Fibroblast of lung (primary cell): ENCODE data around the gene LCORL. TPM values are rescaled to one million over a fixed set of nuclear protein-coding genes. Genes with fewer than 3 reads are reported as not detected.
A peak's percentile ranks its signal among the peaks of the same experiment; 100 is the strongest.

Source experiments
- DNase-seq, 2 donors: peaks; one replicate each; pipeline versions ENCODE4 v3.0.0 to v3.0.0-alpha.2; 2010; ENCODE audit warnings: low read depth in 2 of 2
- H2AFZ ChIP-seq: 2 replicates; pipeline ENCODE4 v1.5.1; 2012; ENCODE audit warnings: low read length, control low read depth, inconsistent platforms
- H3K27ac ChIP-seq: 2 replicates; pipeline ENCODE4 v1.5.1; 2011; ENCODE audit warnings: low read length, control low read depth; ENCODE audit not compliant: insufficient read depth
- H3K27me3 ChIP-seq: 2 replicates; pipeline ENCODE4 v1.5.1; 2011; ENCODE audit warnings: mild to moderate bottlenecking, low read length; ENCODE audit not compliant: control insufficient read depth, insufficient read depth
- H3K36me3 ChIP-seq: 2 replicates; pipeline ENCODE4 v1.5.1; 2011; ENCODE audit warnings: low read length; ENCODE audit not compliant: control insufficient read depth, insufficient read depth
- H3K4me1 ChIP-seq: 2 replicates; pipeline ENCODE4 v1.5.1; 2011; ENCODE audit warnings: low read length; ENCODE audit not compliant: control insufficient read depth, insufficient read depth; ENCODE audit errors: extremely low read depth
- H3K4me2 ChIP-seq: 2 replicates; pipeline ENCODE4 v1.5.1; 2011; ENCODE audit warnings: low read length, control low read depth; ENCODE audit not compliant: insufficient read depth; ENCODE audit errors: extremely low read depth
- H3K4me3 ChIP-seq, 4 experiments: fragments of 200-600 bp in 1 of 4; sonication (generic) in 1 of 4; replicated peaks in 1 of 4; 2 replicates each; pipeline ENCODE4 v1.5.1; 2011 to 2016; ENCODE audit warnings: low read length in 4 of 4, low read depth in 3 of 4, mild to moderate bottlenecking in 3 of 4, control low read depth in 2 of 4, inconsistent platforms in 1 of 4, mixed read lengths in 1 of 4; ENCODE audit not compliant: insufficient read depth in 1 of 4; ENCODE audit errors: control extremely low read depth in 1 of 4
- H3K79me2 ChIP-seq: 2 replicates; pipeline ENCODE4 v1.5.1; 2012; ENCODE audit warnings: mild to moderate bottlenecking, low read length, inconsistent platforms; ENCODE audit not compliant: control insufficient read depth, insufficient read depth
- H3K9ac ChIP-seq: 2 replicates; pipeline ENCODE4 v1.5.1; 2011; ENCODE audit warnings: mild to moderate bottlenecking, low read length, control low read depth; ENCODE audit not compliant: insufficient read depth
- H3K9me3 ChIP-seq: 2 replicates; pipeline ENCODE4 v1.5.1; 2012; ENCODE audit warnings: low read depth, low read length; ENCODE audit not compliant: control insufficient read depth, insufficient read depth
- H4K20me1 ChIP-seq: 2 replicates; pipeline ENCODE4 v1.5.1; 2011; ENCODE audit warnings: low read length; ENCODE audit not compliant: control insufficient read depth, insufficient read depth; ENCODE audit errors: extremely low read depth
- CTCF ChIP-seq, 2 donors: IDR thresholded peaks in 1 of 2; conservative IDR thresholded peaks in 1 of 2; 1 replicate in 1 of 2; 2 replicates in 1 of 2; pipeline ENCODE4 v1.5.1; 2011 to 2012; ENCODE audit warnings: low read length in 2 of 2, control low read depth in 1 of 2, inconsistent platforms in 1 of 2, low read depth in 1 of 2, mild to moderate bottlenecking in 1 of 2
- EZH2 ChIP-seq: IDR thresholded peaks from 2 replicates; pipeline ENCODE4 v1.5.1; 2012; ENCODE audit warnings: low read length, control low read depth, mild to moderate bottlenecking; ENCODE audit errors: missing control alignments
- polyA plus RNA-seq, 2 donors: library from polyadenylated mRNA; depleted of rRNA in 1 of 2; stranded (reverse) in 1 of 2; unstranded in 1 of 2; fragments of >200 nt; gene quantifications; 2 replicates each; pipeline ENCODE4 v1.2.1, GENCODE V29; 2011 to 2012; ENCODE audit warnings: missing spikeins in 1 of 2
- total RNA-seq: library from RNA; depleted of rRNA; stranded (reverse); fragments of >200 nt; gene quantifications from 2 replicates; pipeline ENCODE4 v1.2.1, GENCODE V29; 2014

The LCORL gene
- total and polyA plus RNA-seq, 2 donors (not counting 1 experiment from before 2014, with no cell fraction given): 8.5 to 13.5 TPM

GRCh38 chr4:17884511-17884910 is 137.0 kb downstream of the LCORL start:
- H4K20me1 ChIP-seq: no peaks in the 10 kb centered on the region
- TF ChIP-seq EZH2: no peak
- no peak for TF ChIP-seq CTCF (conservative IDR thresholded peaks at IDR 0.05 in 1 of 2, IDR thresholded peaks at IDR 0.05 in 1 of 2; ENCODE audit: low read depth in 1 of 2, low read length in 2 of 2)
- no peak for DNase-seq
- H3K4me1 ChIP-seq: no peaks in the 10 kb centered on the region
- H2AFZ ChIP-seq: no peak overlapping the region
- H3K9me3 ChIP-seq: no peaks in the 10 kb centered on the region
- H3K9ac ChIP-seq: no peak overlapping the region
- no peaks in the 10 kb centered on the region for H3K79me2 ChIP-seq
- no peaks in the 10 kb centered on the region for H3K36me3 ChIP-seq
- H3K27ac ChIP-seq: no peak overlapping the region
- no peak overlapping the region for H3K4me2 ChIP-seq
- no peak overlapping the region for H3K4me3 ChIP-seq
- no peaks in the 10 kb centered on the region for H3K27me3 ChIP-seq

GRCh38 chr4:17884063-17884462 is 137.5 kb downstream of the LCORL start:
- no peaks in the 10 kb centered on the region for H3K9me3 ChIP-seq
- H3K4me2 ChIP-seq: no peak overlapping the region
- no peak overlapping the region for H3K27ac ChIP-seq
- no peaks in the 10 kb centered on the region for H4K20me1 ChIP-seq
- no peaks in the 10 kb centered on the region for H3K4me1 ChIP-seq
- no peaks in the 10 kb centered on the region for H3K27me3 ChIP-seq
- H3K9ac ChIP-seq: no peak overlapping the region
- TF ChIP-seq EZH2: no peak
- no peak for TF ChIP-seq CTCF (conservative IDR thresholded peaks at IDR 0.05 in 1 of 2, IDR thresholded peaks at IDR 0.05 in 1 of 2; ENCODE audit: low read depth in 1 of 2, low read length in 2 of 2)
- H3K79me2 ChIP-seq: no peaks in the 10 kb centered on the region
- H2AFZ ChIP-seq: no peak overlapping the region
- DNase-seq: peak; percentile 12 to 31
- no peaks in the 10 kb centered on the region for H3K36me3 ChIP-seq
- no peak overlapping the region for H3K4me3 ChIP-seq

- Histone ChIP-seq H3K4me3 (no peak overlapping the region), H2AFZ (no peak overlapping the region), H3K4me1 (no peaks in the 10 kb centered on the region), H3K9me3 (no peaks in the 10 kb centered on the region), H3K79me2 (no peaks in the 10 kb centered on the region), H3K27me3 (no peaks in the 10 kb centered on the region), H4K20me1 (no peaks in the 10 kb centered on the region), H3K27ac (no peak overlapping the region), H3K9ac (no peak overlapping the region), H3K4me2 (no peak overlapping the region), H3K36me3 (no peaks in the 10 kb centered on the region)
- TF ChIP-seq CTCF (conservative IDR thresholded peaks at IDR 0.05 in 1 of 2, IDR thresholded peaks at IDR 0.05 in 1 of 2; ENCODE audit: low read depth in 1 of 2, low read length in 2 of 2) (no peak), EZH2 (no peak)
- DNase-seq: no peak
Observed at GRCh38 chr4:17877661-17878060, 143.9 kb downstream of the LCORL start.
